Measurements from ENCODE around the gene TBX2.

TBX2 gene

GRCh38 chr17:61362852-61363600, 36.6 kb upstream of the TBX2 start:
- no peaks in the 10 kb centered on the region for H3K27me3 ChIP-seq (replicated peaks)
- in situ Hi-C loops (cut with HindIII; ENCODE audit: low pct_ligation_motif_present, low sequenced_read_pairs): no loop called here
- no peak overlapping the region for H3K27ac ChIP-seq
- DNase-seq: no peak
- TF ChIP-seq, protein P1, sequence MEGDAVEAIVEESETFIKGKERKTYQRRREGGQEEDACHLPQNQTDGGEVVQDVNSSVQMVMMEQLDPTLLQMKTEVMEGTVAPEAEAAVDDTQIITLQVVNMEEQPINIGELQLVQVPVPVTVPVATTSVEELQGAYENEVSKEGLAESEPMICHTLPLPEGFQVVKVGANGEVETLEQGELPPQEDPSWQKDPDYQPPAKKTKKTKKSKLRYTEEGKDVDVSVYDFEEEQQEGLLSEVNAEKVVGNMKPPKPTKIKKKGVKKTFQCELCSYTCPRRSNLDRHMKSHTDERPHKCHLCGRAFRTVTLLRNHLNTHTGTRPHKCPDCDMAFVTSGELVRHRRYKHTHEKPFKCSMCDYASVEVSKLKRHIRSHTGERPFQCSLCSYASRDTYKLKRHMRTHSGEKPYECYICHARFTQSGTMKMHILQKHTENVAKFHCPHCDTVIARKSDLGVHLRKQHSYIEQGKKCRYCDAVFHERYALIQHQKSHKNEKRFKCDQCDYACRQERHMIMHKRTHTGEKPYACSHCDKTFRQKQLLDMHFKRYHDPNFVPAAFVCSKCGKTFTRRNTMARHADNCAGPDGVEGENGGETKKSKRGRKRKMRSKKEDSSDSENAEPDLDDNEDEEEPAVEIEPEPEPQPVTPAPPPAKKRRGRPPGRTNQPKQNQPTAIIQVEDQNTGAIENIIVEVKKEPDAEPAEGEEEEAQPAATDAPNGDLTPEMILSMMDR (IDR thresholded peaks at IDR 0.05; ENCODE audit: low read depth, low read length, missing control alignments): no peak
- H3K36me3 ChIP-seq (replicated peaks): no peaks in the 10 kb centered on the region
- no peak overlapping the region for H3K4me3 ChIP-seq (ENCODE audit: low read depth, low read length)

DNA sequence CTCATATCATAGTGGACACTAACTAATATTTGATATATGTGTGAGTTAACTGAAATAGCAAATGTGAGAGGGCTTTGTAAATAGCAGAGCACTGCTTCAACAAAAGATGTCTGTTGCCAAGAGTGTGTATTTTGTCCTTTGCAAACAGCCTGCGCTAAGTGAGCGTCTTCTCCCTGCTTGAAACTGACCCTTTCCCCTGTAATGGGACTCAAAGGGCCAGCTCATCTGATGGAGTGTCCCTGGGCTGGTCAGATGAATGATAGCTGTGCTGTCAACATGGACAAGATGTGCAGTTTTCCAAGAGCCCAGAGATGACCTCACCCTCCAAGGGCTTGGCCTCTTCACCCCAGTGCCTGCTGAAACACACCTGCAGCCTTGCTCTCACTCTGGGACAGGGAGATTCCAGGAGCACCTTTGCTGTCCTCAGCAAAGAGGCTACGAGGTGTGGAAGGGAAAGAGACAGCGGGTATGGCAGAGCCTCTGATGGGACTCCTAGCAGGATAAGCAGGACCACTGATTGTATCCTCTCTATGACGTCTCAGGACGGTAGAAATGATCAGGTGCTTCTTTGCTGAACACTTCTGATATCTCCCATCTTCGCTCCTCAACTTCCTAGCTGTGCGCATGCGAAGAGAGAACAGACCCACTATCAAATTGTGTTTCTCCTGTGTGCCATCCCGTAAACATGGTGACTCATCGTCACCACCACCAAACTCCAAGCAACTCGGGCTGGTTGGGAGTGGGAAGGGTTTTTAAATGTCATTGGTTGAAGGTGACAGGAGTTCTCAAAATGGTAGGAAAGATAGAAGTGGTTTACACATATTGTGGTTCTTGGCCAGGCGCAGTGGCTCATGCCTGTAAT, 35.8 kb upstream of the TBX2 start:
- H3K36me3 ChIP-seq (replicated peaks): no peaks in the 10 kb centered on the region
- in situ Hi-C loops (cut with HindIII; ENCODE audit: low pct_ligation_motif_present, low sequenced_read_pairs): no loop called here
- H3K27ac ChIP-seq: no peak overlapping the region
- TF ChIP-seq, protein P1 (IDR thresholded peaks at IDR 0.05; ENCODE audit: low read depth, low read length, missing control alignments): no peak
- no peak for DNase-seq
- H3K27me3 ChIP-seq (replicated peaks): no peaks in the 10 kb centered on the region
- no peak overlapping the region for H3K4me3 ChIP-seq (ENCODE audit: low read depth, low read length)

- TF ChIP-seq, protein P1 (IDR thresholded peaks at IDR 0.05; ENCODE audit: low read depth, low read length, missing control alignments): no peak
- H3K27ac ChIP-seq: no peak overlapping the region
Measured at GRCh38 chr17:61364463-61364846, 35.2 kb upstream of the TBX2 start.

GRCh38 chr17:61366076-61366714, 33.4 kb upstream of the TBX2 start:
- Histone ChIP-seq H3K27me3 (replicated peaks) (no peaks in the 10 kb centered on the region), H3K36me3 (replicated peaks) (no peaks in the 10 kb centered on the region), H3K4me3 (ENCODE audit: low read depth, low read length) (no peak overlapping the region), H3K27ac (no peak overlapping the region)
- TF ChIP-seq, protein P1 (IDR thresholded peaks at IDR 0.05; ENCODE audit: low read depth, low read length, missing control alignments): no peak
- in situ Hi-C loops (cut with HindIII; ENCODE audit: low pct_ligation_motif_present, low sequenced_read_pairs): no loop called here
- no peak for DNase-seq

More at GRCh38 chr17:61364463-61364846, 35.2 kb upstream of the TBX2 start:
- H3K4me3 ChIP-seq (ENCODE audit: low read depth, low read length): no peak overlapping the region
- no peaks in the 10 kb centered on the region for H3K27me3 ChIP-seq (replicated peaks)
- H3K36me3 ChIP-seq (replicated peaks): no peaks in the 10 kb centered on the region
- no peak for DNase-seq
- in situ Hi-C loops (cut with HindIII; ENCODE audit: low pct_ligation_motif_present, low sequenced_read_pairs): no loop called here

DNA sequence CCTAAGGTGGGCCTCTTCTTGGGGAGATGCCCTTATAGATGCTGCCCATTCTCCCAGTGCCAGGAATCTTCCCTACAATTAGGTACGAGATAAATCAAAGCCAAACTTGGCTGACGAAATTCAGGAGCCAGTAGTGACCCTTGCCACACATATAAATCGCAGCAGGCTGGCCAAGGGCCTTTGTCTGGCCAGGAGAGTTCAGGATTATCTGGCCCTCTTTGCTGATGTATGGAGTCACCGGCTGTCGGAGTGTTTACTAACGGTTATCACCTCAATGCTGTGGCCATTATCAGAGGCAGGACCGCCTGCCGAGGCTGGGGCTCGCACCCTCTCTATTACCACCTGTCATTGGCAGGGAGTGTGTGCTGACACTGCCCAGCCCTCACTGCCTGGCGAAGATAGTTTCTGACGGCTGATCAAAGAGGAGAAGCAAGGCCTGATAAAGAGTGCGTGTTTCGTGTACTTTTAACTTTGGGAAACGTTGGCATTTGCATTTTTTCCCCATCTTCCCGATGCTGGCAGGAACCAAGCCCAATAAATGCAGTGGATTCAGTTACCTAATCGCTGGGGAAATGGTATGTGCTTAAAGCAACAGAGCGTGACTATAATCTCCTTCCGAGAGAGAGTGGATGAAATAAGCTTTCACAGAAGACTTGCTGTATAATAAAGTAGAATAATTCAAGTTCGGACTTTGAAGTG, 32.8 kb upstream of the TBX2 start:
- in situ Hi-C loops (cut with HindIII; ENCODE audit: low pct_ligation_motif_present, low sequenced_read_pairs): no loop called here
- DNase-seq: no peak
- H3K27ac ChIP-seq: no peak overlapping the region
- no peaks in the 10 kb centered on the region for H3K36me3 ChIP-seq (replicated peaks)
- TF ChIP-seq, protein P1 (IDR thresholded peaks at IDR 0.05; ENCODE audit: low read depth, low read length, missing control alignments): no peak
- no peak overlapping the region for H3K4me3 ChIP-seq (ENCODE audit: low read depth, low read length)
- no peaks in the 10 kb centered on the region for H3K27me3 ChIP-seq (replicated peaks)
